HFFc6 (cell line): Measurements from ENCODE around the gene GALNT16. TPM values are rescaled to one million over a fixed set of nuclear protein-coding genes. Genes with fewer than 3 reads are reported as not detected.

ENCODE experiments used
- DNase-seq: peaks from one replicate; pipeline ENCODE4 v3.0.0-alpha.2; 2018
- H3K27ac Mint-ChIP-seq: 2 replicates; pipeline ENCODE4 v1.8.0; 2020; ENCODE audit warnings: mild to moderate bottlenecking, mixed read lengths
- H3K27me3 Mint-ChIP-seq: 2 replicates; pipeline ENCODE4 v1.8.0; 2021; ENCODE audit warnings: mild to moderate bottlenecking, moderate library complexity, mixed read lengths; ENCODE audit not compliant: insufficient read depth
- H3K36me3 Mint-ChIP-seq: 2 replicates; pipeline ENCODE4 v1.8.0; 2021; ENCODE audit warnings: low read depth, mixed read lengths
- H3K4me1 Mint-ChIP-seq: 2 replicates; pipeline ENCODE4 v1.8.0; 2020; ENCODE audit warnings: low read depth, mixed read lengths
- H3K4me3 Mint-ChIP-seq: 2 replicates; pipeline ENCODE4 v1.8.0; 2020; ENCODE audit warnings: mild to moderate bottlenecking, moderate library complexity, mixed read lengths
- H3K9me3 Mint-ChIP-seq: 2 replicates; pipeline ENCODE4 v1.8.0; 2020; ENCODE audit warnings: mild to moderate bottlenecking, mixed read lengths
- CTCF ChIP-seq: fragments of 200-600 bp; sonication (generic); IDR thresholded peaks from 2 replicates; pipeline ENCODE4 v1.5.0; 2021; ENCODE audit warnings: antibody characterized with exemption, mild to moderate bottlenecking
- total RNA-seq, 6 experiments: library from RNA; stranded (reverse); fragmentation: NEBNext Ultra II Directional; extraction: Animal tissue kit (Norgen Biotek cat#: 25700); gene quantifications; 2 replicates in 1 of 6; 3 replicates in 5 of 6; pipeline ENCODE4 v1.2.3, GENCODE V29; 2021

The GALNT16 gene
- total RNA-seq, 6 experiments from 2014 or later: 0.11 to 0.38 (median 0.24) TPM

GRCh38 chr14:69404883-69405282, 144.9 kb downstream of the GALNT16 start:
- no peak for TF ChIP-seq CTCF
- DNase-seq: no peak
- H3K27me3 Mint-ChIP-seq: no peaks in the 10 kb centered on the region; the same call in 1 of the 2 replicates
- no peak overlapping the region for H3K4me3 Mint-ChIP-seq
- peaks cover 16% of the 10 kb centered on the region for H3K36me3 Mint-ChIP-seq
- H3K4me1 Mint-ChIP-seq: peaks cover 22% of the 10 kb centered on the region
- no peak overlapping the region for H3K27ac Mint-ChIP-seq
- H3K9me3 Mint-ChIP-seq: no peaks in the 10 kb centered on the region

GRCh38 chr14:69405762-69406161, 145.8 kb downstream of the GALNT16 start:
- Mint-ChIP-seq H3K27me3 (no peaks in the 10 kb centered on the region), H3K36me3 (peaks cover 7% of the 10 kb centered on the region), H3K4me1 (peaks cover 13% of the 10 kb centered on the region), H3K4me3 (no peak overlapping the region), H3K27ac (no peak overlapping the region), H3K9me3 (no peaks in the 10 kb centered on the region)
- no peak for TF ChIP-seq CTCF
- no peak for DNase-seq

Other genes starting within 250 kb of the GALNT16 start
- 10 to 100 TPM; 23.4 to 34.7 (median 27.0) TPM for gene DCAF5, start 107.0 kb upstream of the GALNT16 start, total RNA-seq
- 10 to 100 TPM; 13.8 to 19.2 (median 15.2) TPM for gene EXD2, start 68.7 kb upstream of the GALNT16 start, total RNA-seq
- gene ERH, start 138.1 kb downstream of the GALNT16 start, total RNA-seq: 100 to 1,000 TPM; 221 to 287 (median 268) TPM
- 10 to 100 TPM; 58.8 to 88.5 (median 73.3) TPM for gene SLC39A9, start 138.5 kb downstream of the GALNT16 start, total RNA-seq
- gene PLEKHD1, start 224.6 kb downstream of the GALNT16 start, total RNA-seq: under 1 TPM in 1 of 6 experiments, not detected in 5; 0.06 TPM